SU-DHL-6 (cell line): ENCODE data around the gene NACA2.

Experiments
- CTCF ChIP-seq: fragments of 200-600 bp; sonication (generic); IDR thresholded peaks from one replicate; pipeline ENCODE4 v1.5.1; 2017; ENCODE audit warnings: antibody characterized with exemption, mild to moderate bottlenecking, low read length, moderate library complexity; ENCODE audit not compliant: insufficient read depth, poor library complexity, severe bottlenecking
- EZH2phosphoT487 ChIP-seq: fragments of 200-600 bp; sonication (generic), shearing (Covaris generic); conservative IDR thresholded peaks from 2 replicates; pipeline ENCODE4 v1.6.1; 2018; ENCODE audit warnings: mild to moderate bottlenecking, antibody characterized with exemption, low read length, moderate library complexity, mixed read lengths

GRCh38 chr17:61579961-61580360 is 11.1 kb downstream of the NACA2 start:
- no peak for TF ChIP-seq CTCF
- no peak for TF ChIP-seq EZH2phosphoT487
